ENCODE data around the gene PPP1CC. TPM values are rescaled to one million over a fixed set of nuclear protein-coding genes. Genes with fewer than 3 reads are reported as not detected.
"Not testable (repeated sequence)": the region's sequence is repeated elsewhere in the genome, so short reads cannot be mapped to it uniquely, and the experiment has no call there.

PPP1CC gene
- total RNA-seq: 175 TPM
- long read RNA-seq, transcript PPP1CC-201 (7 exons, 2,559 nt): major isoform, 264 of 292 reads
- long read RNA-seq, partial matches to known transcripts: 2 of 292 reads
- long read RNA-seq, other reads (novel, unspliced or antisense): 20 of 292 reads

DNA sequence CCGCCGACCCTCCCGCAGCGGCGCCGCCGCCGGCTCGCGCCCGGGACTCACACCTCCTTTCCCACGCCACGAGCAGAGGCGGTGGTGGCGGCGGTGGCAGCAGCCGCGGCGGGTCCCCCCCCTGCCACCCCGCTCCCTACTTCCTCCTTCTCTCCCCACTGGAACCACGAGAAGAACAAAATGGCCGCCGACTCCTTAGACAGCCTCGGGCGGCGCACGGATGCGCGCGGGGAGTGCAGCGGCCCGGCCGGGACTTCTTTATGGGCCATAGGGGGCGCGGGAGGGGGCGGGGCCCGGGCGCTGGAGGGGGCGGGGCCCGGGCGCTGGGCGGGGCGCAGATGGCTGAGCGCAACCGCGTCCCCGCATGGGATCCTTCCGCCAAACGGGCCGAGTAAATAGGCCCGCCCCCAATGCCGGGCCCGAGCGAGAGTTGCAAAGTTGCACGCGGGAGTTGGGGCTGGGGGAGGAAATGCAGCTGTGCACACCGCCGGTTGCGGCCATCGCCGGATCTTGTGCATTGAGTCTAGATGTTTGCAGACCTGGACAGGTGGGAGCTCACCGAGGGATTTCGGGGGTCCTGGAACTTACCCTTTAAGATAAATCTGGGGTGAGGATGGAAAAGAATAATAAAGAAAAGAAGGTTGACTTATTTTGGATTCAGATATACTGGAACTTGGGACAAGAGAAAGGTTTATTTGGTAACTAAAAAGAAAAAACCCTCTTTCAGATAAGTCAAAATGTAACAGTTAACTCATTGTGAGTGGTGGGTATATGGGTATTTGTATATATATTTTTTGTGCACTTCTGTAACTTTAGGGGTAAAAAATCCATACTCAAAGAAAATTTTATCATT, at the start of gene PPP1CC:
PPP1CC (minus strand) TSS at position 174 of the 853 bp plus-strand sequence. CDS start 184 bp downstream, outside the sequence.
- intact Hi-C loops (cut with DNase I): no loop called here
- DNase-seq (peak; percentile 97), ATAC-seq (ENCODE audit: poor library complexity) (peak; percentile 95)

- intact Hi-C loops (cut with DNase I): no loop called here
- DNase-seq (no peak), ATAC-seq (ENCODE audit: poor library complexity) (no peak)
Measured at GRCh38 chr12:110791589-110791988, 48.9 kb upstream of the PPP1CC start.

DNA sequence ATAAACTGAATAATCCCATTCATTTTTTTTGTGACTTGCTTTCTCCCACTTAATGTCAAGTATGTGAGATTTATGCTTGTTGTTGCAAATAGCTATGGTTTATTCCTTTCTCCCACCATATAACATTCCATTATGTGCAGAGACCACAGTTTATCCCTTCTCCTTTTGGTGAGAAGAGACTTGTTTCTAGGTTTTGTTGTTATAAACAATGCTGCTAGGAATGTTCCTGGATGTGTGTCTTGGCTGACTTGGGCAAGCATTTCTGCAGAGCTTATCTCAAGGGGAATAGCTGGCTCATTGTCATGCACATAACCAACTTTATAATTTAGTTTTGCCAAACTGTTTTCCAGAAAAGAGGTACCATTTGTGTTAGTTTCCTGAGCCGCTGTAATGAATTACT, 47.6 kb upstream of the PPP1CC start:
- peak; percentile 81 for ATAC-seq (ENCODE audit: poor library complexity)
- intact Hi-C loops (cut with DNase I): no loop called here
- no peak for DNase-seq

DNA sequence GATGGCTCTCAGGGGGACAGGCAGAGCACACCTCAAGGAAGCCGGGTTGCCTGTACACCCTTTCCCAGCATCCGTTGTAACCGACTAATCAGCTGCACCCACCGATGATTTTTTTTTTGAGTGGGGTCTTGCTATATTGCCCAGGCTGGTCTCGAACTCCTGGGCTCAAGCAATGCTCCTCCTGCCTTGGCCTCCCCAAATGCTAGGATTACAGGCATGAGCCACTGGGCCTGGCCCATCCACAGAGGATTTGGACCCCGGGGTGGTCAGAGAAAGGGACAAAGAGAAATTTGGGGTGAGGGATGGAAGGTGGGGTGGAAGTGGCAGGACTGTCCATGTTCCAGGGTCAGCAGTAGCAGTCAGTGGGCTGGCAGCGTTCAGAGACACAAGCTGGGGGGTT, 43.3 kb upstream of the PPP1CC start:
- intact Hi-C loops (cut with DNase I): no loop called here
- DNase-seq: no peak
- ATAC-seq (ENCODE audit: poor library complexity): no peak

DNA sequence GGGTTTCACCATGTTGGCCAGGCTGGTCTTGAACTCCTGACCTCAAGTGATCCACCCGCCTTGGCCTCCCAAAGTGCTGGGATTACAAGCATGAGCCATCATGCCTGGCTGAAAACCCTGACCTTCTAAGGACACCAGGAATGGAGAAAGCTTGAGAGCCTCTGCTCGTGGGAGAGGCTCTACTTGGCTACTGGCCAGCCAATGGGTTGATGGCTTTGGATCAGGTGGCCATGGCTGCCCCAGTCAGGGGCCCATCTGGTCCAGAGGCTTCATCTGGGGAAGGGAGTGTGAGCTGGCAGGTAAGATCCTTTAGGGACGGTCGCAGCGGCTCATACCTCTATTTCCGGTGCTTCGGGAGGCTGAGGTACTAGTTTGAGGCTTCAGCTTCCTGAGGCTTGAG, 42.5 kb upstream of the PPP1CC start:
- no peak for ATAC-seq (ENCODE audit: poor library complexity)
- intact Hi-C loops (cut with DNase I): no loop called here

DNA sequence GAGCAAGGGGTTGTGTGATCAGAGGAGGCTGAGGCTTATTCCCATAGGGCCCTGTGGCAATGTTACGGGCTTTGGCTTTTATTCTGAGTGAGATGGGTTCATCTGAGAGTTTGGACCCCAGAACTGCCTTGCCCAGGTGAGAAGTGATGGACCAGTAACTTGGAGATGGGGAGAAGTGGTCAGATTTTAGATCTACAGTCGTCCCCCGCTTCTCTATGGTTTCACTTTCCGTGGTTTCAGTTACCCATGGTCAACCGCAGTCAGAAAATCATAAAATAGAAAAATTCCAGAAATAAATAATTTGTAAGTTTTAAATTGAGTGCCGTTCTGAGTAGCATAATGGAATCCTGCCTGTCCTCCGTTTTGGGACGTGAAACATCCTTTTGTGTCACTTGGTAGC, 40.2 kb upstream of the PPP1CC start:
- ATAC-seq (ENCODE audit: poor library complexity) (no peak), DNase-seq (no peak)
- intact Hi-C loops (cut with DNase I): no loop called here

More for the DNA sequence above, 42.5 kb upstream of the PPP1CC start:
- DNase-seq: no peak

DNA sequence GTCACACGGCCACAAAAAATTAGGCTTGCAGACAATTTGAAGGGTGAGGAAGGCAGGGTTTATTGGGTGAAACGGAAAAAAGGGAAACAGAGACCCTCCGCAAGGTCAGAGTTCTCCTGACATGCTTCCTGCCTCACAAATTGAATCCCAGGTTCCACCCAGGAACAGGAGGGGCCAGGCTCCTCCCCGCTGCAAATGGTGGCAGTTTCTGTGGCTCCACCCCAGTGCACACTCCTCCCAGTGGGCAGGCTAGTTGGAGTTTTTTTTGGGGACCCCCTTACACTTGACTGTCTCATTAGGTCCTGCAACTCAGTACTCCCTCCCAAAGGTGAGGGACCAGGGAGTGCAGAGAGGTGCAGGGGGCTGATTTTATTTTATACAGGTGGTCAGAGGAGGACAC, 39.4 kb upstream of the PPP1CC start:
- intact Hi-C loops (cut with DNase I): no loop called here
- DNase-seq: no peak
- ATAC-seq (ENCODE audit: poor library complexity): no peak

- intact Hi-C loops (cut with DNase I): no loop called here
- ATAC-seq (ENCODE audit: poor library complexity) (no peak), DNase-seq (no peak)
Measured at GRCh38 chr12:110780448-110780847, 37.8 kb upstream of the PPP1CC start.

- DNase-seq: no peak
- ATAC-seq (ENCODE audit: poor library complexity): no peak
- intact Hi-C loops (cut with DNase I): no loop called here
Measured at GRCh38 chr12:110778833-110779577, 36.3 kb upstream of the PPP1CC start.

DNA sequence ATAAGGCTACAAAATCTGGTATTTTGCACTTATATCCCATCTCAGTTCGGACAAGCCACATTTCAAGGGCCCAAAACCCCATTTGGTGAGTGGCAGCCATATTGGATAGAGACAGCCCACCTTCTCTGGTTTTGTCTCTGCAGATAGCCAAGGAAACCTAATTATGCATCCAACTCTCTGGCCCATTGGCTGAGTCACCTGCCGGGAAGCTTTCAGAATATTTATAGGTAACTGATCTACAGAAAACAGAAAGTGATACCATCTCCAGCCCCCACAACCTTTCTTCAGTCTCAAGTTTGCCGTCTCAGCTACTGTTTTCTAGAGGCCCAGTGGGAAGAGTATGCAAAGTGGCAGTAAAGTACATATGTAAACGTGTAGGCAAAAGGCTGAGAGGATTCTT, 33.7 kb upstream of the PPP1CC start:
- intact Hi-C loops (cut with DNase I): no loop called here
- ATAC-seq (ENCODE audit: poor library complexity): no peak
- DNase-seq: no peak

DNA sequence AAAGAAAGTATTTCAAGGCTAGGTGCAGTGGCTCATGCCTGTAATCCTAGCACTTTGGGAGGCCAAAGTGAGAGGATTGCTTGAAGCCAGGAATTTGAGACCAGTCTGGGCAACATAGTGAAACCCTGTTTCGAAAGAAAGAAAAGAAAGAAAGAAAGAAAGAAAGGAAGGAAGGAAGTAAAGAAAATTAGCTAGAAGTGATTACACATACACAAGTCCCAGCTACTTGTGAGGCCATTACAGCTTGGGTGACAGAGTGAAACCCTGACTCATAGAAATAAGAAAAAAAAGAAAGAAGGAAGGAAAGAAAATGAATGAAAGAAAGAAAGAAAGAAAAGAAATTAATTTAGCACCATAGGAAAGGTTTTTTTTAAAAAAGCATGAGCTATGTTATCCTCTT, 33.3 kb upstream of the PPP1CC start:
- intact Hi-C loops (cut with DNase I): no loop called here
- no peak for ATAC-seq (ENCODE audit: poor library complexity)

DNA sequence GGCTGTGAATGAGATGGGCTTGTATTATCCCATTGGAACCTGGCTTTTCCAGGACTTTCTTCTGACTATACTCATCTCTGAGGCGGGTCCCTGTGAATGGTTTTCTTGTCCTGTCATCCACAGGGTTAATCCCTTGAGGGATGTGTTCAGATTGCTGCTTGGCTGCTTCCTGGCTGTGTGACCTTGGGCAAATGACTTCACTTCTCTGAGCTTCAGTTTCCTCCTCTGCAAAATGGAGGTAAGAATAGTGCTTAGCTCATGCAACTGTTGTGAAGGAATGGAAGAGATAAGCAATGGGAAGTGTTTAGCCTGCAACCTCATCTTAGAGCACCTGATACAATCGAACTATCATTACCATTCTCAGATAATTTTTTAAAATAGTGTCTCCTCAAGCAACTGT, 32.1 kb upstream of the PPP1CC start:
- intact Hi-C loops (cut with DNase I): no loop called here
- DNase-seq: no peak
- ATAC-seq (ENCODE audit: poor library complexity): no peak

More for the DNA sequence above, 33.3 kb upstream of the PPP1CC start:
- no peak for DNase-seq

DNA sequence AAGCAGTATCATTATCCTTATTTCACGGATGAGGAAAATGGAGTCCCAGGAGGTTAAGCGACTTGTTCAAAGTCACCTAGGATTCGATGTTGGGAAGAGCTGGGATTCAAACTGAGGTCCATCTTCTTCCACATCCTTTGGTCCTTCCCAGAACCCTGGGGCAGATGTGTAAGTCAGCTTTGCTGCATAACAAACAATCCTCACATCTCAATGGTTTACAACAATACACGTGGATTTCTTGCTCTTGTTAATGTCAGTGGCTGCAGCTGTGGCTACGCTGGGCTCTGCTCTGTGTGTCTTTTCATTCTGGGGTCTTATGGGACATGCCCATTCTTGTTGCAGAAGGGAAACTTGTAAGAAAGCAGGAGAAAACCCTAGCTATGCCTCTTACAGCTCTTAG, 26.3 kb upstream of the PPP1CC start:
- no peak for DNase-seq
- intact Hi-C loops (cut with DNase I): no loop called here
- ATAC-seq (ENCODE audit: poor library complexity): no peak

DNA sequence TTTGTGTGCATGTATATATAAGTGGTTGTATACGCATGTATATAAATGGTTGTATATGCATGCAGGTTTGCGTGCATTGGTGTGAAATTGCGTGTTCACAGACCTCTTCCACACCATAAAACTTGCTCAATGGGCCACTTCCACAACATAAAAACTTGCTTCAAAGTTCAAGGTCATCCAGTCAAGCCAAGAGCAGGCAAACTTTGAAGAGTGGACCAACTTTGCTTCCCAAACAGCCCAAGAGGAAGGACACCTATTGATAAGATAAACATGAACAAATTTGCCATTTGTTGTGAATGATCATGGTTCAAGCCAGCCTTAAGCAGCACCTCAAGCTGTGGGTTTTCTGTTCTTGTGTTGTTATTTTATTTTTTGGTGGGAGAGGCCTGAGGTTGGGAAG, 25.2 kb upstream of the PPP1CC start:
- intact Hi-C loops (cut with DNase I): no loop called here
- no peak for ATAC-seq (ENCODE audit: poor library complexity)

GRCh38 chr12:110766311-110767154, 23.8 kb upstream of the PPP1CC start:
- intact Hi-C loops (cut with DNase I): no loop called here
- ATAC-seq (ENCODE audit: poor library complexity): peak; percentile 12
- DNase-seq: no peak

More for the DNA sequence above, 25.2 kb upstream of the PPP1CC start:
- DNase-seq: no peak

GRCh38 chr12:110765572-110765971, 22.9 kb upstream of the PPP1CC start:
- ATAC-seq (ENCODE audit: poor library complexity); intact Hi-C loops (cut with DNase I); DNase-seq: not testable (repeated sequence)

DNA sequence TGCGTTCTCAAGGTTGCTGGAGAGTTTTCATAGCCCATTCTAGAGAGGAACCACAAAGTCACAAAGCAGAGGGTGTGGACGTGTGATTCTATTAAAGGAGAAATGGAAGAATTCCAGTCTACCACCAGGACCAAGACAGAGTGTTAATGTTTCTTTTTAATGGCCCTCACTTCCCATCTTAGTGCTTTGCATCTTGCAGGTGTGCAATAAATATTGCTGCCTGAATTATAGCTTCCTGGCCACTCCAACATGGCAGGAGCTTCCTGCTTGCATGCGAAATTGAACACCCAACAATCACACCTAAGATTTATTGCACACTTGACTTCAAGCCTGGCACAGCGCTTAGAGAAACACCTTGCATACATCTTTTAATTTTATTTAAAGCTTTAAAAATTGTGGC, 22.4 kb upstream of the PPP1CC start:
- DNase-seq: no peak
- no peak for ATAC-seq (ENCODE audit: poor library complexity)
- intact Hi-C loops (cut with DNase I): no loop called here

DNA sequence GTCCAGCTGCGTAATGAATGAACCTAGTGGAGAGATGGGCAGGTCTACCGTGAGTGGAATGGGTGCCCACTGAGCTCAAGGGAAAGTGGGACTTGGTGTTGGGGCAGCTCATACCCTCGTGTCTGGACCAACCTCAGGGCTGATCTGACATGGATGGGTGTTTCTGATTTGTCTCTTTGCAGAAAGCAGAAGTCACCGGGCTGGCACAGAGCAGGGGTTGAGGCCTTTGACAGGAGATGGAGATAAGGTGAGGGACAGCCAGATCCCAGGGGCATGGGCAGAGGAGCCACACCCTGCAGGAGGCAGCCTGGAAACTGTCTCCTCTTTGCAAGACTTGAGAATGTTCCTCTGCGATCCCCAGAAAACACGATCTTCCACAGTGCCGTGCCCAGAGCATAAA, 20.9 kb upstream of the PPP1CC start:
- no peak for ATAC-seq (ENCODE audit: poor library complexity)
- no peak for DNase-seq
- intact Hi-C loops (cut with DNase I): no loop called here

GRCh38 chr12:110762891-110763290, 20.2 kb upstream of the PPP1CC start:
- no peak for DNase-seq
- intact Hi-C loops (cut with DNase I): no loop called here
- ATAC-seq (ENCODE audit: poor library complexity): no peak
